H1 (cell line): Measurements from ENCODE around the gene DNAAF5. TPM values are rescaled to one million over a fixed set of nuclear protein-coding genes. Genes with fewer than 3 reads are reported as not detected.

Experiments
- CTCF ChIA-PET: fragments of 300-600 bp; sonication (Branson Sonifier 250); formaldehyde crosslinking; loops from one replicate; lab custom pipeline; 2021; ENCODE audit not compliant: partially characterized antibody; lab: Charles Lee
- POLR2A ChIA-PET: fragments of 300-600 bp; sonication (Branson Sonifier 250); formaldehyde crosslinking; loops from one replicate; lab custom pipeline; 2021; ENCODE audit warnings: inconsistent platforms; ENCODE audit not compliant: partially characterized antibody; lab: Charles Lee
- DNase-seq, 2 experiments: peaks; one replicate each; pipeline versions ENCODE4 v3.0.0 to v3.0.0-alpha.2; 2010 to 2022; ENCODE audit warnings: low spot score in 2 of 2, low read depth in 1 of 2, mixed read lengths in 1 of 2
- FAIRE-seq: peaks from 2 replicates; lab custom pipeline; 2011; peaks lifted over from hg19 to GRCh38; lab: Jason Lieb, UNC
- H2AFZ ChIP-seq: 2 replicates; pipeline ENCODE4 v1.8.1; 2012; ENCODE audit warnings: low read length, inconsistent platforms
- H2AK5ac ChIP-seq: 2 replicates; pipeline ENCODE4 v1.6.1; 2013; ENCODE audit warnings: low read depth, low read length
- H2BK120ac ChIP-seq: replicated peaks from 2 replicates; pipeline ENCODE3; 2013; ENCODE audit warnings: low read depth, low read length, inconsistent platforms
- H2BK12ac ChIP-seq: 2 replicates; pipeline ENCODE4 v1.6.1; 2013; ENCODE audit warnings: low read depth, low read length
- H2BK15ac ChIP-seq: 2 replicates; pipeline ENCODE4 v1.6.1; 2013; ENCODE audit warnings: low read length
- H2BK20ac ChIP-seq: 2 replicates; pipeline ENCODE4 v1.6.1; 2013; ENCODE audit warnings: low read length
- H2BK5ac ChIP-seq: 2 replicates; pipeline ENCODE4 v1.6.1; 2013; ENCODE audit warnings: low read depth, low read length
- H3K14ac ChIP-seq: 2 replicates; pipeline ENCODE4 v1.6.1; 2013; ENCODE audit warnings: inconsistent platforms; ENCODE audit not compliant: insufficient read length
- H3K18ac ChIP-seq: 2 replicates; pipeline ENCODE4 v1.6.1; 2013; ENCODE audit warnings: low read length; ENCODE audit errors: extremely low read depth
- H3K23ac ChIP-seq: 2 replicates; pipeline ENCODE4 v1.6.1; 2013; ENCODE audit warnings: inconsistent platforms; ENCODE audit not compliant: insufficient read length
- H3K23me2 ChIP-seq: 2 replicates; pipeline ENCODE4 v1.6.1; 2013; ENCODE audit warnings: low read depth, low read length
- H3K27ac ChIP-seq: 2 replicates; pipeline ENCODE4 v1.6.1; 2011; ENCODE audit warnings: low read depth, low read length, inconsistent platforms
- H3K27me3 ChIP-seq, 4 experiments: replicated peaks in 1 of 4; 1 replicate in 1 of 4; 2 replicates in 3 of 4; pipeline versions ENCODE4 v1.6.1 to v1.8.1; 2011 to 2013; ENCODE audit warnings: low read length in 3 of 4, mild to moderate bottlenecking in 3 of 4, inconsistent platforms in 2 of 4, mixed read lengths in 2 of 4, moderate library complexity in 1 of 4; ENCODE audit not compliant: control insufficient read depth in 3 of 4, insufficient read depth in 3 of 4; ENCODE audit errors: extremely low read depth in 1 of 4
- H3K36me3 ChIP-seq, 4 experiments: 2 replicates each; pipeline versions ENCODE4 v1.6.1 to v1.8.1; 2011 to 2013; ENCODE audit warnings: mild to moderate bottlenecking in 4 of 4, low read length in 3 of 4, moderate library complexity in 2 of 4, control low read depth in 1 of 4, inconsistent platforms in 1 of 4; ENCODE audit not compliant: insufficient read depth in 4 of 4, control insufficient read depth in 2 of 4
- H3K4ac ChIP-seq: replicated peaks from 2 replicates; pipeline ENCODE3; 2013; ENCODE audit warnings: low read length, low read depth, mixed read lengths, inconsistent platforms; ENCODE audit not compliant: insufficient read length
- H3K4me1 ChIP-seq, 4 experiments: replicated peaks in 1 of 4; 1 replicate in 1 of 4; 2 replicates in 3 of 4; pipeline versions ENCODE4 v1.6.1 to v1.8.1; 2011 to 2013; ENCODE audit warnings: low read length in 3 of 4, inconsistent platforms in 2 of 4, mixed read lengths in 1 of 4; ENCODE audit not compliant: insufficient read depth in 4 of 4, control insufficient read depth in 3 of 4
- H3K4me2 ChIP-seq, 2 experiments: 2 replicates each; pipeline versions ENCODE4 v1.6.1 to v1.8.1; 2011 to 2013; ENCODE audit warnings: low read depth in 2 of 2, low read length in 2 of 2, control low read depth in 1 of 2, inconsistent platforms in 1 of 2, mild to moderate bottlenecking in 1 of 2; ENCODE audit not compliant: insufficient read depth in 1 of 2
- H3K4me3 ChIP-seq, 4 experiments: fragments of 200-600, 300-600 bp in 1 of 4; sonication (generic), shearing (Covaris generic), sonication (Bioruptor Twin) in 1 of 4; 2 replicates each; pipeline versions ENCODE4 v1.5.1 to v1.8.1; 2011 to 2016; ENCODE audit warnings: low read length in 4 of 4, low read depth in 3 of 4, control low read depth in 2 of 4, inconsistent platforms in 2 of 4, mild to moderate bottlenecking in 2 of 4, mixed read lengths in 1 of 4, moderate library complexity in 1 of 4; ENCODE audit not compliant: insufficient read depth in 2 of 4; ENCODE audit errors: extremely low read depth in 1 of 4
- H3K56ac ChIP-seq: replicated peaks from 2 replicates; pipeline ENCODE3; 2013; ENCODE audit warnings: low read depth, mild to moderate bottlenecking, mixed read lengths, low read length, inconsistent platforms; ENCODE audit not compliant: insufficient read length
- H3K79me1 ChIP-seq: 2 replicates; pipeline ENCODE4 v1.6.1; 2013; ENCODE audit warnings: low read depth, low read length, control low read depth
- H3K79me2 ChIP-seq, 2 experiments: 2 replicates each; pipeline versions ENCODE4 v1.6.1 to v1.8.1; 2012 to 2013; ENCODE audit warnings: low read length in 2 of 2, mild to moderate bottlenecking in 2 of 2, inconsistent platforms in 1 of 2; ENCODE audit not compliant: insufficient read depth in 2 of 2, control insufficient read depth in 1 of 2
- H3K9ac ChIP-seq, 4 experiments: replicated peaks in 1 of 4; 1 replicate in 1 of 4; 2 replicates in 3 of 4; pipeline versions ENCODE4 v1.6.1 to v1.8.1; 2011 to 2013; ENCODE audit warnings: low read depth in 3 of 4, low read length in 3 of 4, control low read depth in 2 of 4, mild to moderate bottlenecking in 2 of 4, moderate library complexity in 2 of 4, inconsistent platforms in 1 of 4; ENCODE audit errors: extremely low read depth in 1 of 4
- H3K9me3 ChIP-seq, 2 experiments: 2 replicates each; pipeline versions ENCODE4 v1.6.1 to v1.8.1; 2012 to 2013; ENCODE audit warnings: mild to moderate bottlenecking in 2 of 2, moderate library complexity in 2 of 2, control low read depth in 1 of 2, inconsistent platforms in 1 of 2, low read depth in 1 of 2, low read length in 1 of 2, mixed read lengths in 1 of 2; ENCODE audit not compliant: insufficient read depth in 2 of 2
- H4K20me1 ChIP-seq, 2 experiments: replicated peaks in 1 of 2; 2 replicates each; pipeline versions ENCODE3 to v1.8.1; 2011 to 2013; ENCODE audit warnings: inconsistent platforms in 2 of 2, low read length in 2 of 2, mild to moderate bottlenecking in 1 of 2; ENCODE audit not compliant: insufficient read depth in 2 of 2, control insufficient read depth in 1 of 2
- H4K5ac ChIP-seq: 2 replicates; pipeline ENCODE4 v1.6.1; 2013; ENCODE audit warnings: low read length, low read depth, mixed read lengths, inconsistent platforms; ENCODE audit not compliant: insufficient read length
- H4K8ac ChIP-seq: 2 replicates; pipeline ENCODE4 v1.8.0; 2013; ENCODE audit warnings: mild to moderate bottlenecking, moderate library complexity, low read length, inconsistent platforms; ENCODE audit not compliant: insufficient read depth; ENCODE audit errors: extremely low read depth
- H4K91ac ChIP-seq: replicated peaks from 2 replicates; pipeline ENCODE3; 2013; ENCODE audit warnings: low read length, mixed read lengths, inconsistent platforms; ENCODE audit not compliant: insufficient read length
- CREB1 ChIP-seq: IDR thresholded peaks from 2 replicates; pipeline ENCODE4 v1.6.1; 2012; ENCODE audit warnings: inconsistent platforms
- EGR1 ChIP-seq: IDR thresholded peaks from 2 replicates; pipeline ENCODE4 v1.6.1; 2011; ENCODE audit warnings: low read depth, low read length, borderline replicate concordance
- GTF2F1 ChIP-seq: IDR thresholded peaks from 2 replicates; pipeline ENCODE4 v1.6.1; 2012; ENCODE audit warnings: low read depth, low read length, improper control_type of control experiment, borderline replicate concordance
- KDM5A ChIP-seq: fragments of 200-600 bp; IDR thresholded peaks from 2 replicates; pipeline ENCODE4 v1.7.1; 2012; ENCODE audit warnings: mild to moderate bottlenecking, low read length, inconsistent platforms, mixed read lengths
- PHF8 ChIP-seq: fragments of 200-600 bp; sonication (generic); conservative IDR thresholded peaks from 2 replicates; pipeline ENCODE4 v1.7.1; 2012; ENCODE audit warnings: low read depth, mild to moderate bottlenecking, inconsistent platforms, low read length, moderate library complexity
- RAD21 ChIP-seq, 2 experiments: IDR thresholded peaks in 1 of 2; conservative IDR thresholded peaks in 1 of 2; 2 replicates each; pipeline ENCODE4 v1.6.1; 2011; ENCODE audit warnings: low read depth in 2 of 2, low read length in 2 of 2, improper control_type of control experiment in 1 of 2, inconsistent platforms in 1 of 2, mild to moderate bottlenecking in 1 of 2, moderate library complexity in 1 of 2
- SP4 ChIP-seq: IDR thresholded peaks from 2 replicates; pipeline ENCODE4 v1.6.1; 2012; ENCODE audit warnings: low read length, inconsistent platforms
- WGBS, 2 experiments: shearing (Covaris generic) in 1 of 2; methylation state at CpG; one replicate each; pipeline versions ENCODE4 v1.1.6 to v1.1.7; 2013 to 2015; ENCODE audit warnings: low lambda C conversion rate in 2 of 2, mixed read lengths in 2 of 2, inconsistent platforms in 1 of 2, low coverage in 1 of 2, missing lambda C conversion rate in 1 of 2; ENCODE audit not compliant: insufficient replicate concordance in 2 of 2, insufficient coverage in 1 of 2, insufficient read length in 1 of 2; ENCODE audit errors: extremely low coverage in 1 of 2, missing lambda C conversion rate in 1 of 2; 5-methylcytosine and 5-hydroxymethylcytosine counted together
- polyA plus RNA-seq, 7 experiments: library from polyadenylated mRNA; depleted of rRNA in 3 of 7; stranded (reverse) in 5 of 7; unstranded in 2 of 7; fragments of >200 nt in 5 of 7; fragments of 200-250 nt in 2 of 7; gene quantifications; 1 replicate in 5 of 7; 2 replicates in 1 of 7; 4 replicates in 1 of 7; pipeline versions ENCODE4 v1.2.1 to v1.2.3, GENCODE V29; 2011 to 2013; ENCODE audit warnings: missing spikeins in 2 of 7, mixed read lengths in 2 of 7
- total RNA-seq: library from RNA; stranded (reverse); fragmentation: NEBNext Ultra II Directional; extraction: Animal tissue kit (Norgen Biotek cat#: 25700); gene quantifications from 2 replicates; pipeline ENCODE4 v1.2.1, GENCODE V29; 2021
- TF ChIP-seq, protein P1 (sequence below): IDR thresholded peaks from 2 replicates; pipeline ENCODE4 v1.6.1; 2012; ENCODE audit warnings: inconsistent platforms
- TF ChIP-seq, protein P2 (sequence below): IDR thresholded peaks from 2 replicates; pipeline ENCODE4 v1.6.1; 2012; ENCODE audit warnings: low read length, inconsistent platforms
- TF ChIP-seq, protein P3 (sequence below): IDR thresholded peaks from 2 replicates; pipeline ENCODE4 v1.6.1; 2012; ENCODE audit warnings: inconsistent platforms

DNAAF5 gene
- total and polyA plus RNA-seq, 2 of the 8 experiments (the other 6 are each of a cell fraction or from before 2014, with no cell fraction given): 55.1 to 95.9 TPM

GRCh38 chr7:738723-739454 lies 12.4 kb downstream of the DNAAF5 start:
- H3K23ac ChIP-seq: no peak overlapping the region
- no peak overlapping the region for H3K18ac ChIP-seq
- ChIA-PET POLR2A (no interaction called here), CTCF (interaction anchor here (0.7 to 1.7 kb wide), 3 partner anchors 10 to 47 kb away, joined by 3 to 4 read pairs (median 3); no protein-coding TSS in a partner anchor)
- peaks cover 3 to 14% (median 6%) of the 10 kb centered on the region in 4 experiments; a peak in 6 of 8 replicates for H3K36me3 ChIP-seq
- H3K9me3 ChIP-seq: peaks cover 9 to 16% of the 10 kb centered on the region in 2 experiments; a peak in 3 of 4 replicates
- no peak overlapping the region for H3K14ac ChIP-seq
- H3K23me2 ChIP-seq: no peaks in the 10 kb centered on the region
- H3K27ac ChIP-seq: no peak overlapping the region
- H3K4me2 ChIP-seq: no peak overlapping the region
- no peak overlapping the region for H2AK5ac ChIP-seq
- H2BK120ac ChIP-seq: no peak overlapping the region
- peaks cover 13% of the 10 kb centered on the region for H3K79me1 ChIP-seq
- DNase-seq (no peak), FAIRE-seq (no peak)
- no peak overlapping the region for H2BK20ac ChIP-seq
- no peak overlapping the region for H4K5ac ChIP-seq
- H4K20me1 ChIP-seq: peaks cover 0 to 13% of the 10 kb centered on the region in 2 experiments
- H3K27me3 ChIP-seq: no peaks in the 10 kb centered on the region
- no peak overlapping the region for H2BK15ac ChIP-seq
- 89% methylated on average over 20 of the region's 24 CpGs; no CpG with 5 or more reads in 1 of the 2 experiments for WGBS, 2 experiments
- no peak overlapping the region for H3K56ac ChIP-seq
- no peak overlapping the region for H4K8ac ChIP-seq
- H4K91ac ChIP-seq: no peak overlapping the region
- no peak overlapping the region for H3K4me3 ChIP-seq
- no peak overlapping the region for H2AFZ ChIP-seq
- no peak overlapping the region for H2BK12ac ChIP-seq
- no peak overlapping the region for H3K4ac ChIP-seq
- H3K4me1 ChIP-seq: no peaks in the 10 kb centered on the region
- H2BK5ac ChIP-seq: no peak overlapping the region
- H3K9ac ChIP-seq: no peak overlapping the region
- H3K79me2 ChIP-seq: peaks cover 13 to 55% of the 10 kb centered on the region in 2 experiments
- TF ChIP-seq, protein P1, sequence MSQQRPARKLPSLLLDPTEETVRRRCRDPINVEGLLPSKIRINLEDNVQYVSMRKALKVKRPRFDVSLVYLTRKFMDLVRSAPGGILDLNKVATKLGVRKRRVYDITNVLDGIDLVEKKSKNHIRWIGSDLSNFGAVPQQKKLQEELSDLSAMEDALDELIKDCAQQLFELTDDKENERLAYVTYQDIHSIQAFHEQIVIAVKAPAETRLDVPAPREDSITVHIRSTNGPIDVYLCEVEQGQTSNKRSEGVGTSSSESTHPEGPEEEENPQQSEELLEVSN: peak; percentile 78
- no peak for TF ChIP-seq EGR1
- no peak for TF ChIP-seq GTF2F1
- TF ChIP-seq SP4: no peak
- TF ChIP-seq, protein P2, sequence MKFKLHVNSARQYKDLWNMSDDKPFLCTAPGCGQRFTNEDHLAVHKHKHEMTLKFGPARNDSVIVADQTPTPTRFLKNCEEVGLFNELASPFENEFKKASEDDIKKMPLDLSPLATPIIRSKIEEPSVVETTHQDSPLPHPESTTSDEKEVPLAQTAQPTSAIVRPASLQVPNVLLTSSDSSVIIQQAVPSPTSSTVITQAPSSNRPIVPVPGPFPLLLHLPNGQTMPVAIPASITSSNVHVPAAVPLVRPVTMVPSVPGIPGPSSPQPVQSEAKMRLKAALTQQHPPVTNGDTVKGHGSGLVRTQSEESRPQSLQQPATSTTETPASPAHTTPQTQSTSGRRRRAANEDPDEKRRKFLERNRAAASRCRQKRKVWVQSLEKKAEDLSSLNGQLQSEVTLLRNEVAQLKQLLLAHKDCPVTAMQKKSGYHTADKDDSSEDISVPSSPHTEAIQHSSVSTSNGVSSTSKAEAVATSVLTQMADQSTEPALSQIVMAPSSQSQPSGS: no peak
- no peak for TF ChIP-seq CREB1
- no peak for TF ChIP-seq KDM5A
- no peak for TF ChIP-seq PHF8
- TF ChIP-seq, protein P3, sequence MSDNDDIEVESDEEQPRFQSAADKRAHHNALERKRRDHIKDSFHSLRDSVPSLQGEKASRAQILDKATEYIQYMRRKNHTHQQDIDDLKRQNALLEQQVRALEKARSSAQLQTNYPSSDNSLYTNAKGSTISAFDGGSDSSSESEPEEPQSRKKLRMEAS: peak; percentile 70
- no peak for TF ChIP-seq RAD21 (IDR thresholded peaks at IDR 0.05 in 1 of 2, conservative IDR thresholded peaks at IDR 0.05 in 1 of 2; ENCODE audit: low read depth in 2 of 2, low read length in 2 of 2)
